ENCODE results near the gene CAPN5. TPM values are rescaled to one million over a fixed set of nuclear protein-coding genes. Genes with fewer than 3 reads are reported as not detected.

CAPN5 gene
- total and polyA plus RNA-seq, 4 donors = 6.5 to 25.8 (median 18.2) TPM

- peaks cover 0 to 8% (median 5%) of the 10 kb centered on the region in 4 donors for H3K4me1 ChIP-seq (ENCODE audit: control insufficient read depth in 4 of 4, insufficient read depth in 4 of 4, low read length in 3 of 4)
- H3K36me3 ChIP-seq (ENCODE audit: control insufficient read depth in 4 of 4, insufficient read depth in 3 of 4, low read depth in 1 of 4, low read length in 3 of 4) = peaks cover 9 to 71% (median 33%) of the 10 kb centered on the region in 4 donors
- no peak overlapping the region for H3K9ac ChIP-seq (ENCODE audit: low read depth in 1 of 2, low read length in 2 of 2)
- H3K9me3 ChIP-seq (ENCODE audit: control insufficient read depth in 4 of 4, low read length in 3 of 4) = no peaks in the 10 kb centered on the region
- no peaks in the 10 kb centered on the region for H3K27me3 ChIP-seq (ENCODE audit: control insufficient read depth in 4 of 4, insufficient read depth in 4 of 4, low read length in 3 of 4)
- WGBS = 96% methylated on average over 8 of the region's 8 CpGs
- no peak overlapping the region for H3K4me3 ChIP-seq (ENCODE audit: low read depth in 1 of 3, low read length in 3 of 3)
- no peak for DNase-seq (ENCODE audit: low spot score)
- TF ChIP-seq RAD21 (IDR thresholded peaks at IDR 0.05) (no peak), NR2F2 (IDR thresholded peaks at IDR 0.05) (no peak), ATF3 (IDR thresholded peaks at IDR 0.05) (no peak), HNF4A (conservative IDR thresholded peaks at IDR 0.05) (no peak), ZBTB33 (IDR thresholded peaks at IDR 0.05) (no peak), FOXA1 (IDR thresholded peaks at IDR 0.05) (no peak), EGR1 (IDR thresholded peaks at IDR 0.05; ENCODE audit: low read depth in 2 of 2) (no peak), YY1 (IDR thresholded peaks at IDR 0.05) (no peak), FOXA2 (IDR thresholded peaks at IDR 0.05) (no peak), JUND (IDR thresholded peaks at IDR 0.05) (no peak), MAX (IDR thresholded peaks at IDR 0.05) (no peak), TAF1 (conservative IDR thresholded peaks at IDR 0.05) (no peak), SP1 (IDR thresholded peaks at IDR 0.05) (no peak), RXRA (IDR thresholded peaks at IDR 0.05) (no peak), REST (IDR thresholded peaks at IDR 0.05) (no peak), HNF4G (IDR thresholded peaks at IDR 0.05) (no peak), CTCF (IDR thresholded peaks at IDR 0.05; ENCODE audit: low read depth, low read length, missing input control) (no peak), GABPA (IDR thresholded peaks at IDR 0.05 in 1 of 2, conservative IDR thresholded peaks at IDR 0.05 in 1 of 2) (no peak)
- H3K27ac ChIP-seq (ENCODE audit: low read depth in 1 of 2, low read length in 2 of 2) = no peak overlapping the region
These were observed 55.3 kb downstream of the CAPN5 start for GRCh38 chr11:77121876-77122575.

Data from liver (tissue), 9 donors.